ENCODE data around the gene ANKRD2.
A peak's percentile ranks its signal among the peaks of the same experiment; 100 is the strongest.
"Not testable (repeated sequence)": the region's sequence is repeated elsewhere in the genome, so short reads cannot be mapped to it uniquely, and the experiment has no call there.

Gene ANKRD2

GRCh38 chr10:97571622-97572021, 957 bp upstream of the ANKRD2 start:
- H3K4me1 Mint-ChIP-seq, result no peaks in the 10 kb centered on the region
- no peak for DNase-seq
- H3K27me3 Mint-ChIP-seq, result peaks cover 8% of the 10 kb centered on the region
- CTCF ChIA-PET, result interaction anchor here (0.5 to 4.5 kb wide), 28 partner anchors 9 to 168 kb away, joined by 3 to 31 read pairs (median 5); partner anchors contain the start of gene AVPI1
- H3K36me3 Mint-ChIP-seq, result no peaks in the 10 kb centered on the region
- H3K4me3 Mint-ChIP-seq, result no peak overlapping the region
- no peaks in the 10 kb centered on the region for H3K9me3 Mint-ChIP-seq
- H3K27ac Mint-ChIP-seq, result no peak overlapping the region

GRCh38 chr10:97573021-97573420, 442 bp downstream of the ANKRD2 start:
- H3K4me3 Mint-ChIP-seq, result no peak overlapping the region
- no peaks in the 10 kb centered on the region for H3K36me3 Mint-ChIP-seq
- H3K27ac Mint-ChIP-seq, result no peak overlapping the region
- CTCF ChIA-PET, result interaction anchor here (1.2 to 4.5 kb wide), 9 partner anchors 14 to 129 kb away, joined by 3 to 31 read pairs (median 7); partner anchors contain the start of gene AVPI1
- peaks cover 19% of the 10 kb centered on the region for H3K27me3 Mint-ChIP-seq
- H3K4me1 Mint-ChIP-seq, result no peaks in the 10 kb centered on the region
- DNase-seq, result no peak
- no peaks in the 10 kb centered on the region for H3K9me3 Mint-ChIP-seq

- DNase-seq, result no peak
- Mint-ChIP-seq H3K9me3 (no peaks in the 10 kb centered on the region), H3K4me3 (no peak overlapping the region), H3K4me1 (no peaks in the 10 kb centered on the region), H3K27me3 (peaks cover 26% of the 10 kb centered on the region), H3K36me3 (no peaks in the 10 kb centered on the region), H3K27ac (no peak overlapping the region)
- CTCF ChIA-PET, result interaction anchor here (4.5 kb wide), 1 partner anchor 20 kb away, joined by 31 read pairs; no protein-coding TSS in a partner anchor
Measured at GRCh38 chr10:97573672-97574071, 1.1 kb downstream of the ANKRD2 start.

- Mint-ChIP-seq H3K4me3 (no peak overlapping the region), H3K27ac (no peak overlapping the region), H3K9me3 (no peaks in the 10 kb centered on the region), H3K4me1 (no peaks in the 10 kb centered on the region), H3K27me3 (peaks cover 30% of the 10 kb centered on the region), H3K36me3 (no peaks in the 10 kb centered on the region)
- CTCF ChIA-PET, result interaction anchor here (0.8 to 4.5 kb wide), 2 partner anchors 21 to 39 kb away, joined by 4 to 31 read pairs; no protein-coding TSS in a partner anchor
- DNase-seq, result no peak
Measured at GRCh38 chr10:97574374-97575126, 2.0 kb downstream of the ANKRD2 start.

GRCh38 chr10:97575127-97575668, 2.6 kb downstream of the ANKRD2 start:
- DNase-seq, result no peak
- CTCF ChIA-PET, result interaction anchor here (0.7 to 4.5 kb wide), 3 partner anchors 22 to 131 kb away, joined by 3 to 31 read pairs (median 4); no protein-coding TSS in a partner anchor
- Mint-ChIP-seq H3K27ac (no peak overlapping the region), H3K36me3 (no peaks in the 10 kb centered on the region), H3K4me1 (no peaks in the 10 kb centered on the region), H3K9me3 (no peaks in the 10 kb centered on the region), H3K27me3 (peaks cover 30% of the 10 kb centered on the region), H3K4me3 (no peak overlapping the region)

- CTCF ChIA-PET, result interaction anchor here (0.6 to 2.2 kb wide), 2 partner anchors 8 to 33 kb away, joined by 3 to 5 read pairs; no protein-coding TSS in a partner anchor
- H3K27ac Mint-ChIP-seq, H3K9me3 Mint-ChIP-seq, H3K4me1 Mint-ChIP-seq, H3K4me3 Mint-ChIP-seq, DNase-seq, H3K36me3 Mint-ChIP-seq: not testable (repeated sequence)
- peaks cover 30% of the 10 kb centered on the region for H3K27me3 Mint-ChIP-seq
Measured at GRCh38 chr10:97576487-97576886, 3.9 kb downstream of the ANKRD2 start.

- CTCF ChIA-PET, result interaction anchor here (2.2 kb wide), 1 partner anchor 10 kb away, joined by 5 read pairs; no protein-coding TSS in a partner anchor
- peaks cover 30% of the 10 kb centered on the region for H3K27me3 Mint-ChIP-seq
- no peaks in the 10 kb centered on the region for H3K9me3 Mint-ChIP-seq
- no peak for DNase-seq
- no peak overlapping the region for H3K27ac Mint-ChIP-seq
- H3K4me1 Mint-ChIP-seq, result no peaks in the 10 kb centered on the region
- no peak overlapping the region for H3K4me3 Mint-ChIP-seq
- H3K36me3 Mint-ChIP-seq, result no peaks in the 10 kb centered on the region
Measured at GRCh38 chr10:97577701-97578100, 5.1 kb downstream of the ANKRD2 start.

- H3K27ac Mint-ChIP-seq, result no peak overlapping the region
- no peaks in the 10 kb centered on the region for H3K9me3 Mint-ChIP-seq
- no peak overlapping the region for H3K4me3 Mint-ChIP-seq
- no peaks in the 10 kb centered on the region for H3K4me1 Mint-ChIP-seq
- no peaks in the 10 kb centered on the region for H3K36me3 Mint-ChIP-seq
- no peak for DNase-seq
- CTCF ChIA-PET, result no interaction called here
- H3K27me3 Mint-ChIP-seq, result peaks cover 30% of the 10 kb centered on the region
Measured at GRCh38 chr10:97578171-97578844, 5.7 kb downstream of the ANKRD2 start.

- peaks cover 26% of the 10 kb centered on the region for H3K27me3 Mint-ChIP-seq
- no peaks in the 10 kb centered on the region for H3K9me3 Mint-ChIP-seq
- CTCF ChIA-PET, result interaction anchor here (0.6 to 2.1 kb wide), 2 partner anchors 9 to 116 kb away, joined by 3 to 11 read pairs; no protein-coding TSS in a partner anchor
- peak overlapping the region; percentile 50 for H3K27ac Mint-ChIP-seq
- H3K4me1 Mint-ChIP-seq, result no peaks in the 10 kb centered on the region
- DNase-seq, result no peak
- no peaks in the 10 kb centered on the region for H3K36me3 Mint-ChIP-seq
- no peak overlapping the region for H3K4me3 Mint-ChIP-seq
Measured at GRCh38 chr10:97580421-97581367, 8.1 kb downstream of the ANKRD2 start.

GRCh38 chr10:97582169-97582568, 9.6 kb downstream of the ANKRD2 start:
- CTCF ChIA-PET, result interaction anchor here (0.7 kb wide), 1 partner anchor 10 kb away, joined by 4 read pairs; no protein-coding TSS in a partner anchor
- H3K36me3 Mint-ChIP-seq, result no peaks in the 10 kb centered on the region
- peaks cover 21% of the 10 kb centered on the region for H3K27me3 Mint-ChIP-seq
- no peak overlapping the region for H3K4me3 Mint-ChIP-seq
- H3K4me1 Mint-ChIP-seq, result no peaks in the 10 kb centered on the region
- H3K27ac Mint-ChIP-seq, result no peak overlapping the region
- no peak for DNase-seq
- no peaks in the 10 kb centered on the region for H3K9me3 Mint-ChIP-seq

GRCh38 chr10:97583476-97583875, 10.9 kb downstream of the ANKRD2 start:
- Mint-ChIP-seq H3K36me3 (no peaks in the 10 kb centered on the region), H3K9me3 (no peaks in the 10 kb centered on the region), H3K27me3 (peaks cover 9% of the 10 kb centered on the region), H3K4me3 (no peak overlapping the region), H3K27ac (no peak overlapping the region), H3K4me1 (no peaks in the 10 kb centered on the region)
- DNase-seq, result no peak
- CTCF ChIA-PET, result no interaction called here

- H3K4me1 Mint-ChIP-seq, result no peaks in the 10 kb centered on the region
- DNase-seq, result no peak
- no peaks in the 10 kb centered on the region for H3K36me3 Mint-ChIP-seq
- CTCF ChIA-PET, result no interaction called here
- H3K4me3 Mint-ChIP-seq, result no peak within 1 kb of the TSS
- no peak within 1 kb of the TSS for H3K27ac Mint-ChIP-seq
- H3K9me3 Mint-ChIP-seq, result no peaks in the 10 kb centered on the region
- peaks cover 4% of the 10 kb centered on the region for H3K27me3 Mint-ChIP-seq
Measured at GRCh38 chr10:97584060-97584797, 11.7 kb downstream of the ANKRD2 start, which contains the start of gene HOGA1. HOGA1 (plus strand) TSS chr10:97584389; CDS start chr10:97584704, 315 bp downstream.

Measured in activated naive CD4-positive, alpha-beta T cell treated with anti-CD3 and anti-CD28 coated beads, Interleukin-2, amount 10 ng/mL, durations not matched to agents 7 days and 5 days (primary cell).